Spleen (tissue), 7 donors: ENCODE measurements around the gene TLR2.

ENCODE experiments used
- CTCF ChIP-seq, 11 experiments: fragments of 200-600 bp in 7 of 11; fragments of 450-650 bp in 4 of 11; sonication (generic) in 4 of 11; IDR thresholded peaks in 8 of 11; conservative IDR thresholded peaks in 3 of 11; 1 replicate in 7 of 11; 2 replicates in 4 of 11; pipeline versions ENCODE4 v1.4.0 to v1.8.0; 2016 to 2021; ENCODE audit warnings: antibody characterized with exemption in 11 of 11, inconsistent platforms in 4 of 11, mild to moderate bottlenecking in 1 of 11
- POLR2A ChIP-seq, 3 donors: fragments of 450-650 bp; IDR thresholded peaks; one replicate each; pipeline ENCODE4 v1.5.1; 2017; ENCODE audit warnings: antibody characterized with exemption in 3 of 3, mild to moderate bottlenecking in 1 of 3
- POLR2AphosphoS5 ChIP-seq, 3 donors: sonication (generic); formaldehyde crosslinking; IDR thresholded peaks; one replicate each; pipeline ENCODE4 v1.5.1; 2017; ENCODE audit warnings: antibody characterized with exemption in 3 of 3
- donor health status: DM: no; HTN: no; CAD: no; lungs with moderate emphysema.
- donor health status: DM: no; HTN: no; CAD: no.
- donor health status: DM: no; HTN: no; CAD: no.

- TF ChIP-seq CTCF (IDR thresholded peaks at IDR 0.05 in 8 of 11, conservative IDR thresholded peaks at IDR 0.05 in 3 of 11) (peak in 2 of 11 experiments; percentile 24 to 32), POLR2A (IDR thresholded peaks at IDR 0.05) (peak in 1 of 3 donors; percentile 11), POLR2AphosphoS5 (IDR thresholded peaks at IDR 0.05) (peak; percentile 80 to 93 (median 83))
Measured at GRCh38 chr4:153684182-153684970, at the start of gene TLR2.
